ENCODE data around the gene PFDN4.

The PFDN4 gene

DNA sequence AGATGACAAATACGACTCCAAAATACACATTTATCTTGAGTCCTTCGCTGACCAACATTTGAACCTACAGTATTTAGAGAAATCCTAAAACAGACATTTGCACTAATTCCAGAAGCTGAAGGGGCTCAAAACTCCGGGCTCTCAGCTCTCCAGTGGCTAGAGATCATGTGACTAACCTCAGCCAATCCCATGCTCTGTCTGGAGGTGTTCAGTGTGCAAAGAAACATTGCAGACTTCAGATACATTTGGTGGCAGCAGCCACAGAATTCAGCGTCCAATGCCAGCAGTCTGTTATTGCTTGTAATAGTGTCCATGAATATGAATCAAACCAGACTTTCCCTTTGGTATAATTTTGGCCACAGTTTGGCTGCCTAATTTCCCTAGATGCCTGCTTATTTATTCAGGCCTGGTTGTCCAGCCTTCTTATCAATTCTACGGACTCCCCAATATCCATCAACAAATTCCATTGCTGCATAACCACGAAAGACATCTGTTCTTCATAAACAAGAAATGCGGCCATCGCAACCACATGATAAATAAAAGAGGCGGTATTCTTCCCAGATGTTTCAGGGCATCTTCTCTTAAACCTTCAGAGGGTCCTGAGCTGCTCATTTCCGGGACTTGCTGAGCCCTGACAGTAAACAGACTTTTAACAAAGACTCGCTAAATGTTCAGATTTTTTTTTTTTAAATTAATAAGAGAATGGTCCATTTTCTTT, 19.6 kb upstream of the PFDN4 start:
- Histone ChIP-seq H3K27ac (no peak overlapping the region), H3K27me3 (ENCODE audit: control insufficient read depth, insufficient read depth, low read length) (no peaks in the 10 kb centered on the region), H3K79me2 (no peaks in the 10 kb centered on the region), H2AFZ (no peak overlapping the region), H3K36me3 (ENCODE audit: control insufficient read depth, insufficient read depth, low read length) (no peaks in the 10 kb centered on the region), H3K4me3 (ENCODE audit: low read depth, low read length) (no peak overlapping the region), H3K4me1 (no peaks in the 10 kb centered on the region), H3K4me2 (ENCODE audit: low read length) (no peak overlapping the region), H3K9me3 (ENCODE audit: control insufficient read depth, low read length) (no peaks in the 10 kb centered on the region), H3K9ac (no peak overlapping the region)
- TF ChIP-seq, protein P1, sequence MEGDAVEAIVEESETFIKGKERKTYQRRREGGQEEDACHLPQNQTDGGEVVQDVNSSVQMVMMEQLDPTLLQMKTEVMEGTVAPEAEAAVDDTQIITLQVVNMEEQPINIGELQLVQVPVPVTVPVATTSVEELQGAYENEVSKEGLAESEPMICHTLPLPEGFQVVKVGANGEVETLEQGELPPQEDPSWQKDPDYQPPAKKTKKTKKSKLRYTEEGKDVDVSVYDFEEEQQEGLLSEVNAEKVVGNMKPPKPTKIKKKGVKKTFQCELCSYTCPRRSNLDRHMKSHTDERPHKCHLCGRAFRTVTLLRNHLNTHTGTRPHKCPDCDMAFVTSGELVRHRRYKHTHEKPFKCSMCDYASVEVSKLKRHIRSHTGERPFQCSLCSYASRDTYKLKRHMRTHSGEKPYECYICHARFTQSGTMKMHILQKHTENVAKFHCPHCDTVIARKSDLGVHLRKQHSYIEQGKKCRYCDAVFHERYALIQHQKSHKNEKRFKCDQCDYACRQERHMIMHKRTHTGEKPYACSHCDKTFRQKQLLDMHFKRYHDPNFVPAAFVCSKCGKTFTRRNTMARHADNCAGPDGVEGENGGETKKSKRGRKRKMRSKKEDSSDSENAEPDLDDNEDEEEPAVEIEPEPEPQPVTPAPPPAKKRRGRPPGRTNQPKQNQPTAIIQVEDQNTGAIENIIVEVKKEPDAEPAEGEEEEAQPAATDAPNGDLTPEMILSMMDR (IDR thresholded peaks at IDR 0.05) = no peak

DNA sequence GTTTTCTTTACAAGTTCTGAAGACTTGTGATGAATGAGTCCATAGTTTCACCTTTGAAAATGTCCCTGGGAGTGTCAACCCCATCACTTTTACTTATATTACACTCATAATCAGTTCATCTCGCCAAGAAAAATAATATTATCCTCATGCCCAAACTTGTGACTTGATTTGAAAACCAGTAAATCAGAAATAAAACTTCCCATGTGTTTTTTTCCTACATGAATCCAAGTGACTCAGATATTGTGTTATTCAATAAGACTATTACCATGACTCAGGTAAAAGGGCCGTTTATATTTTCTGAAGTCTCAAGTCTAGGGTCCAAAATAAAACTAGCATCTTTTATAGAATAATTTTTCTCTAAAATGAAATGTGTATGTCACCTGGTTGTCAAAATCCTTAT, 18.3 kb upstream of the PFDN4 start:
- H2AFZ ChIP-seq = no peak overlapping the region
- H3K4me3 ChIP-seq (ENCODE audit: low read depth, low read length) = no peak overlapping the region
- H3K79me2 ChIP-seq = no peaks in the 10 kb centered on the region
- H3K4me1 ChIP-seq = no peaks in the 10 kb centered on the region
- no peak overlapping the region for H3K9ac ChIP-seq
- no peaks in the 10 kb centered on the region for H3K9me3 ChIP-seq (ENCODE audit: control insufficient read depth, low read length)
- TF ChIP-seq, protein P1 (IDR thresholded peaks at IDR 0.05) = no peak
- H3K36me3 ChIP-seq (ENCODE audit: control insufficient read depth, insufficient read depth, low read length) = no peaks in the 10 kb centered on the region
- no peak overlapping the region for H3K27ac ChIP-seq
- H3K4me2 ChIP-seq (ENCODE audit: low read length) = no peak overlapping the region
- no peaks in the 10 kb centered on the region for H3K27me3 ChIP-seq (ENCODE audit: control insufficient read depth, insufficient read depth, low read length)

DNA sequence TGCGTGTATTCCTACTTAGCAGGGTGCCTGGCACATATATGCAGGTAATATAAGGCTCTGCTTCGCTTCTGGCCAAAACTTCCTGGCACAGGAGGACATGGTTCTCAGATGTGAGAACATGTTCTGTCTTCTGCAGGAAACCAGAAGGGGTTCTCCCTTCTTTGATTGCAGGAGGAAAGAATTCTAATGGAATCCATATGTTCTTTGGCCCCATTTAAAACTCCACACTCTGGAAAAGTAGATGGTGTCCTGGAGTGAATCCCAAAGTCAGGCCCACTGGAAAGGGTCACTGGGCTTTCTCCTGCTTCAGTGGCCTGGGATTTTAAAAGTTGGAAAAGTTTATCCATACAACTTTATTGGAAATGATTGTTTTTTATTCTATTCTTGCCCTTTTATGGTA, 17.7 kb upstream of the PFDN4 start:
- Histone ChIP-seq H3K9ac (no peak overlapping the region), H3K27me3 (ENCODE audit: control insufficient read depth, insufficient read depth, low read length) (no peaks in the 10 kb centered on the region), H3K4me2 (ENCODE audit: low read length) (no peak overlapping the region), H3K27ac (no peak overlapping the region), H3K4me3 (ENCODE audit: low read depth, low read length) (no peak overlapping the region), H2AFZ (no peak overlapping the region), H3K36me3 (ENCODE audit: control insufficient read depth, insufficient read depth, low read length) (no peaks in the 10 kb centered on the region), H3K4me1 (no peaks in the 10 kb centered on the region), H3K79me2 (no peaks in the 10 kb centered on the region), H3K9me3 (ENCODE audit: control insufficient read depth, low read length) (no peaks in the 10 kb centered on the region)
- TF ChIP-seq, protein P1 (IDR thresholded peaks at IDR 0.05) = no peak

DNA sequence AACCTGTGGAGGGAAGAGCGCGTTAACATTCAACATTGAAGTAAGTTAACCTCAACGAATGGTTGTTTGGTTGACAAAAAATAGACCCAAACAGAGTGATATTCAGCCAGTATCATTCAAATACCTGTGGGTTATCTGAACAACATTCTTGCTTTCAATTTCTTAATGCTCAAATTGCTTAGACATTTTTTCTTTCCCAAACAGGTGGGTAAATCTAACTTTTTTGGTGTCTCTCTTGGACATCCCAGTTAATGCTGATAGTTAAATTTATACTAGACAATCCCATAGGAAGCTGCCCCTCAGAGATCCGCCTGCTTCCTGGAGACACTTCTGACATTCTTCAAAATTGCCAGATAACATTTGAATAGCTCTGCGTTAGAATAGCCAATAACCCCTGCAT, 14.1 kb upstream of the PFDN4 start:
- no peaks in the 10 kb centered on the region for H3K79me2 ChIP-seq
- no peaks in the 10 kb centered on the region for H3K9me3 ChIP-seq (ENCODE audit: control insufficient read depth, low read length)
- TF ChIP-seq, protein P1 (IDR thresholded peaks at IDR 0.05) = no peak
- no peaks in the 10 kb centered on the region for H3K4me1 ChIP-seq
- H2AFZ ChIP-seq = no peak overlapping the region
- no peak overlapping the region for H3K27ac ChIP-seq
- H3K9ac ChIP-seq = no peak overlapping the region
- H3K4me2 ChIP-seq (ENCODE audit: low read length) = no peak overlapping the region
- no peaks in the 10 kb centered on the region for H3K27me3 ChIP-seq (ENCODE audit: control insufficient read depth, insufficient read depth, low read length)
- no peaks in the 10 kb centered on the region for H3K36me3 ChIP-seq (ENCODE audit: control insufficient read depth, insufficient read depth, low read length)
- H3K4me3 ChIP-seq (ENCODE audit: low read depth, low read length) = no peak overlapping the region
